Measurements from ENCODE around the gene RACK1. TPM values are rescaled to one million over a fixed set of nuclear protein-coding genes. Genes with fewer than 3 reads are reported as not detected.

The RACK1 gene
- total RNA-seq, 1 donor from 2014 or later, result 510 TPM

GRCh38 chr5:181199881-181200638, 43.6 kb downstream of the RACK1 start:
- ATAC-seq (no peak), DNase-seq (ENCODE audit: low spot score) (no peak)

GRCh38 chr5:181198905-181199519, 44.7 kb downstream of the RACK1 start:
- ATAC-seq, result no peak
- DNase-seq (ENCODE audit: low spot score), result no peak

- DNase-seq (ENCODE audit: low spot score) (no peak), ATAC-seq (no peak)
Measured at GRCh38 chr5:181198106-181198685, 45.5 kb downstream of the RACK1 start.

GRCh38 chr5:181197326-181197951, 46.3 kb downstream of the RACK1 start:
- ATAC-seq (no peak), DNase-seq (ENCODE audit: low spot score) (no peak)

GRCh38 chr5:181195249-181195761, 48.4 kb downstream of the RACK1 start:
- ATAC-seq (no peak), DNase-seq (ENCODE audit: low spot score) (no peak)

- DNase-seq (ENCODE audit: low spot score) (no peak), ATAC-seq (no peak)
Measured at GRCh38 chr5:181194489-181195248, 49.0 kb downstream of the RACK1 start.

- DNase-seq (ENCODE audit: low spot score) (no peak), ATAC-seq (peak; percentile 19)
Measured at GRCh38 chr5:181193656-181194055, 50.0 kb downstream of the RACK1 start.

- no peak for DNase-seq (ENCODE audit: low spot score)
Measured at GRCh38 chr5:181192337-181193046, 51.2 kb downstream of the RACK1 start.

GRCh38 chr5:181191526-181192336, 52.0 kb downstream of the RACK1 start:
- ATAC-seq, result peak; percentile 79
- peak; percentile 98 for DNase-seq (ENCODE audit: low spot score)

More at GRCh38 chr5:181192337-181193046, 51.2 kb downstream of the RACK1 start:
- ATAC-seq, result no peak

- DNase-seq (ENCODE audit: low spot score) (no peak), ATAC-seq (peak; percentile 23)
Measured at GRCh38 chr5:181190711-181191525, 52.8 kb downstream of the RACK1 start.

GRCh38 chr5:181189962-181190710, 53.6 kb downstream of the RACK1 start:
- ATAC-seq, result no peak
- DNase-seq (ENCODE audit: low spot score), result no peak

GRCh38 chr5:181189363-181189961, 54.2 kb downstream of the RACK1 start:
- ATAC-seq, result no peak
- DNase-seq (ENCODE audit: low spot score), result no peak

- ATAC-seq (peak; percentile 8), DNase-seq (ENCODE audit: low spot score) (peak; percentile 80)
Measured at GRCh38 chr5:181188700-181189362, 54.9 kb downstream of the RACK1 start.

- peak; percentile 2 for ATAC-seq
- DNase-seq (ENCODE audit: low spot score), result peak; percentile 74
Measured at GRCh38 chr5:181187500-181188213, 56.0 kb downstream of the RACK1 start.

- no peak for ATAC-seq
- DNase-seq (ENCODE audit: low spot score), result no peak
Measured at GRCh38 chr5:181186986-181187499, 56.7 kb downstream of the RACK1 start.

Measured in left lobe of liver (tissue), 2 donors.